GM18508 (cell line): ENCODE data around the gene SORCS1.

Experiments used
- ATAC-seq: cut with Tn5 transposase; IDR thresholded peaks from one replicate; pipeline ENCODE4 v1.9.1; 2021; ENCODE audit warnings: moderate number of reproducible peaks; ENCODE audit not compliant: insufficient read depth, unreplicated experiment

The SORCS1 gene

DNA sequence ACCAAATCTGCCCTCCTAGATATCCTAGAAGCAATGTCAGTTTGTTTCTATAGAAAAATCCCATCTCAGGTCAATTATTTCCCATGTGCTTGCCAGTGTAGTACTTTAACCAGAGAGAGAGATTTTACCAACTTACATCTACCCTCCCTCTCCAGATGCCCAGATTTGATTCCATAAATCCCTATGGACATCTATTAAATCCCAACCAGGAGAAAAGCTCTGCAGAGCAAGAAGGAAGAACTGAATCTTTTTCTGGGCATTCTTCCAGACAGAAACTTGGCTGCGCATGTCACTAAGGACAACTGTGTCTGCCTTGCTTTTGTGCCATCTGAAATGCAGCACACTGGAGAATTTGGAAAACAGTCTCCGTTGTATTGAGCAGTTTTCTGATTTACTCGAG, 597.6 kb downstream of the SORCS1 start:
- no peak for ATAC-seq

DNA sequence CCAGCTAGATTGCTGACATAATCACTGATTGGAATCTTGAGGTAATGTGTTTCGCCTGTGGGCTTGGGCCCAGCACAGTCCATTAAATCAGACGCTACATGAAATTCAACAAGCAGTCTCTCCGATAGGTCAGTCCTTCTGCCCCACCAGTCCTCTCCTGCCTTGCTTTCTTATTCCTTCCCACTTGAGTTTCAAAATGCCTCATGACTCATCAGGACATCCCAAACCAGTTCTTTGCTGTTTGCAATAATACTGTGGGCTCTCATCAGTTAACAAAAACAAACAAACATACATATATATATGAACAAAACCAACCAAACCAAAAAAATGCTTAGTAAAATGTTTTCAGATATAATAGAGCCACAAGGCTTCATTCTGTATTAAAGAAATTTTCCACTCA, 599.0 kb downstream of the SORCS1 start:
- no peak for ATAC-seq

DNA sequence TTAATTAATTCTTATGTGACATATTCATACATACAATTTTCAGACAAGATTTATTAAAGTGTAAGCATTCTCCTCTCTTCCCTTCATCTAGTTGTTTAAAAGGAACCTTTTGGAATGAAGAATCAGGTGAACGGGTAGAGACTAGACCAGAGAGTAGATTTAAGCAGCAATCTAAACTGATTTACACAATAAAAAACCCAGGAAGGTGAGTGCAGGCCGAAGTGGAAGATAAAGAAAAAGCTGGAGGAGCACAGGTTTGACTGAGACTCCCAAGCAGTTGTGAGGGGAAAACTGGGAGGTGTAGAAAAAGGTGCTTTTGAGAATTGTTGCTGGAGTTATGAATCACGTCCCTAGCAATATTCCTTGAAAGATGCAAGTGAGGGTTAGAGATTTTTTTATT, 601.1 kb downstream of the SORCS1 start:
- ATAC-seq, result no peak

DNA sequence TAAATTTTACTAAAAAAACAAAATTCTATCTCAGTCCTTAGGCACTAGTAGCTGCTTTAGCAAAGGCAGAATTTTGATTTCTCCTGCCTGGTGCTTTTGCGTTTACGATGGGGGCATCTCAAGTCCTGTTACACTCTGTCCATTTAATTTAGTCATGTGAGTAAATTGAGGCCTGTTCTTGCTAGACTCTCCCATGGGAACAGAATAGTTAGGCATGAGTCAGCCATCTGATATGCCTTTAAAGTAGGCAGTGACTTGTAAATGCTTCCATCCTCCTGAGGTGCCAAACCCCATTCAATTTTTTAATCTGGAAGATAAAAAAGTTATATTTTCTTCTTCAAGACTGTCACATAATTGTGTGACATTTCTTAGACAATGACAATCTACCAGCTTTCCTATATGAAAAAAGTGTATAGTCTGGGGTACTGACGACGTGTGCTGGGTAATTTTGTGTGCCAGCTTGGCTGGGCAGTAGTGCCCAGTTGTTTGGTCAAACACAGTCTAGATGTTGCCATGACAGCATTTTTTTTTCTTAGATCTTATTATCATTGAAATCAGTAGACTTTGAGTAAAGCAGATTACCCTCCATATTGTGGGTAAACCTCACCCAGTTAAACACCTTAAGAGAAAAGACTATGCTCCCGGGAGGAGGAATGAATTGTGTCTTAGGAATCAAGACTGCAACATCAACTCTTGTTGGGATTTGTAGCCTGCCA, 603.4 kb downstream of the SORCS1 start:
- ATAC-seq, result no peak

DNA sequence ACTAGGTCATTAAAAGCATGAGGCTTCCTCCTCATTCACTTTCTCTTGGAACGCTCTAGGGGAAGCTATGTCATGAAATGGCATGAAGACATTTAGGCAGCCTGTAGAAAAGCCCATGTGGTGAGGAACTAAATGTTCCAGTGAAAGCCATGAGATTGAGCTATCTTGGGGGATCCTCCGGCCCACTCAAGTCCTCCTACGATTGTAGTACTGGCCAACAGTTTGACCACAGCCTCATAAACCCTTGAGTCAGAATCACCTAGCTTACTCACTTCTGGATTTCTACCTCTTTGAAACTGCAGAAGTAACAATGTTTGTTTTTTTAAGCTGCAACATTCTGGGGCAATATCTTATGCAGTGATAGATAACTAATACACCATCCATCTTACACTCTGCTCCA, 605.1 kb downstream of the SORCS1 start:
- no peak for ATAC-seq

DNA sequence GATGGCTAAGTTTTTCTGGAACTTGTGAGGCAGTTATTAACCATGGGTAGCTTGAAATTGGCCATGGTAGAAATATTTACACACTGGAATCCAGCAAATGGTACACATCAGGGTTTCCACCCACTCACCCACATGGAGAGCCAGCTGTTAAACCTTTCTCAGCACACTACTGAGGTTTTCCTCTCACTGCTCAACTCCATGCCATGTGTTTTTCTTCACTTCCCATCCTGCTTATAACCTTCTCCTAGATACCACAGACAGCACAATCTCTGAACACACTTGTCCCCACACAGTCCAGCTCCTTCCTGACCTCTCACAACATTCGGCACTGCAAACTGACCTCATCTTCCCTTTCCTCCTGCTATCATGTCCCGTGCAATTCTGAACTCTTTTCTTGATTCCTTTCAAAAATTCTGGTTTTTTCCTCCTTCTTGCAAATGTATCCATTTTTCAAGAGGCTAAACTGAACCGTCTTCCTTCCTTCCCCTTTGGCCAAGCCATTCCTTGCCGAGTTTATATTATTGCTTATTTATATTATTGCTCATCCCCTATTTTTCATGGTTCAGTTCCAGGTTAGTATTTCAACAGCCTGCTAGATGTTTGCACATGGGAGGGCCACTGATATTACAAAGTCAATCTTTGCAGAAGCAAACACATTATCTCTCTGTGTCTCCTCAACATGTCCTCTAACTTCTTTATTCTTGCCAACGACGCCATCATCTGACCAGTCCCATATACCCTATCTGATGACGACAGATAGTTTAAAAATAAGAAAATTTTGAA, 606.4 kb downstream of the SORCS1 start:
- no peak for ATAC-seq

DNA sequence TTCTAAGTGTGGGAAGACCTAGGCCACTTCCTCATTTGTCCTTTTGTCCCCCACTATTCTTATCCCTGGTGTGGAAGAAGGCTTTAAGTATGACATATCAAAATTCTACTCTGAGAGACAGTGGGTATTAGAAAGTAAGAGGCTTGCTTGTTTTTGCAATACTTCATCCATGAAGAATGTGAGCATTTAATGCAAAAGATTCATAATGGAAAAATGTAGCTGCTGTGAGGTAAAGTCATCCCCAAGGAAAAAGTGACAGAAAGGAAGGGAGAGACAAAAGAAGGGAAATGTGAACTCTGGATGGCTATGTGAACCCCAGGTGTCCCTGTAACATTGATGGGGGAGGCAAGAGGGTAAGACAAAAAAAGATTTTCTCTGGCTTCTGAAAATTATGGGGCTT, 607.5 kb downstream of the SORCS1 start:
- ATAC-seq, result no peak

DNA sequence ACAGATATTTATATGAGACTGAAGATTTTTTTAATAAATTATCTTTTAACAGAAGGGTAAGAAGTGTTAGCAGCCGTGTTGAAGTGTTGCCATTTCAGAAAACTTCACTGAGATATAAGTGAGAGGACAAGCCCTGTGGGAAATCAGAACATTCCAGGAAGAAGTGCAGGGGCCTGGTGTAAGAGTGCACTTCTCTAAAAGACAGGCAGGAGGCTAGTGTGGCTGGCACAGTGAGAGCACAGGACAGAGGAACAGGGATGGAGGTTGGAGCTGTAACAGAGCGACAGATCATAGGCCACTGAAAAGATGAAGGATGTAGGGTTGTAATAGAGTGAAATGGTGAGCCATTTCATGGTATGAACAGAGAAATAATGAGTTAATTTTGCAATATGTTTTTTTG, 608.9 kb downstream of the SORCS1 start:
- no peak for ATAC-seq

DNA sequence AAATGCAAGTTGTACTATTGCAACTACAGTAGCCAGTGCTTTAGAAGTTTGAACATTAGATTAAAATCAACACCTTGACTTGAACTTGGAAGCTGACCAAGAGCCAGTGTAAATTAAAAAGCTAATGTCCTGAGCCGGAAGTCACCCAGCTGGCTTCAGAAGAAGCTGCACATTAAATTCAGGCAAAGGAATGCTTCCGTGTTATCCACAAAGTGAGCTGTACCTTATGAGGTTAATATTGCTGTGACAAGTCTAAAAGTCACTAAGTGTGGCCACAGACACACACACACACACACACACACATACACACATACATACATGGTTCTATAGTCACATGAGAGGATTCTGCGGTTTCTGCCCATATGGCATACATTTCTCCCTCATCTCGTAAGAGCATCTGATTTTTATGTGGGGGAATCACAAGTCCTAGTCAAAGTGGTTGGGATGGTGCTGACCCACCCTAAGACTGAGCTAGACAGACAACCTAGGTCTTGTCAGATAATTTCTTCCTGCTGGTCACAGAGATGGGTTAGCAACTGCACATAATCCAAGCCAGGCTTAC, 612.9 kb downstream of the SORCS1 start:
- no peak for ATAC-seq

DNA sequence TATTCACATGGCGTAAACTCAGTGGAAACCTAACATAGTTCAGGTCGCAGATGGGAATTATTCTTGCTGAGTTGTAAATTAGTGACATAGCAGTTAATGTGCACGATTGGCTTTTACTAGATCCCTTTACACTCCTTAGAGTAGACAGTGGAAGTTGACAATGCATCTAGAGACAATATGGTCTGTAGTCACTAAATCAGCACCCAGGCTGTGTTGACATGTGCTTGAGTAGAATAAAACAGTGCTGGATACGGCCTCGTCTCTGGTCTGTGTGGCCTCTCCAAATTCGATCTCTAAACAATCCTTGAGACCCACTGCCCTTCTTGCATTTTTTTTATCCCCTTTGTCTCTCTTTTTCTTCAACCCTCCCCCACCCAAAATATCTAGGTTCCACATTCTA, 615.7 kb downstream of the SORCS1 start:
- ATAC-seq, result no peak

DNA sequence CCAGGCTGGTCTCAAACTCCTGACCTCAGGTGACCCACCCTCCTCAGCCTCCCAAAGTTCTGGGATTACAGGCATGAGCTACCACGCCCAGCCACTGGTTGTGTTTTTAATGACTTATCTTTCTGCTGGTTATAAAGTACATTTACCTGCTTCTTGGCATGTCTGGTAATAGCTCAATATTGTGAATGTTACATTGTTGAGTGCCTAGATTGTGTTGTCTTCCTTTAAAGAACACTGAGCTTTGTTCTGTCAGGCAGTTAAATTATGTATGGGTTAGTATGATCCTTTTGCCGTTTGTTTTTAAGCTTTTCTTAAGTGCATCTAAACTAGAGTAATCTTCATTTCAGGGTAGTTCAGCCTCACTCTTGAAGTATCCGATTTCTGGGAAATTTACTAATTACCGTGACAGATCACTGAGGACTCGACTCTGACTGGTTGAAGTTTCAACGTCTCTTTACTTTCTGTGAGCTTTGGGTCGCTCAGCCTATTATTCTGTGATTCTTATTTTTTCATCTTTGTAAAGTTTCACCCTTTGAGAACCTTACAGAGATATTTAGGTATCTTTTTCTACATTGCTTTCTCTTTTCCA, 617.4 kb downstream of the SORCS1 start:
- no peak for ATAC-seq

DNA sequence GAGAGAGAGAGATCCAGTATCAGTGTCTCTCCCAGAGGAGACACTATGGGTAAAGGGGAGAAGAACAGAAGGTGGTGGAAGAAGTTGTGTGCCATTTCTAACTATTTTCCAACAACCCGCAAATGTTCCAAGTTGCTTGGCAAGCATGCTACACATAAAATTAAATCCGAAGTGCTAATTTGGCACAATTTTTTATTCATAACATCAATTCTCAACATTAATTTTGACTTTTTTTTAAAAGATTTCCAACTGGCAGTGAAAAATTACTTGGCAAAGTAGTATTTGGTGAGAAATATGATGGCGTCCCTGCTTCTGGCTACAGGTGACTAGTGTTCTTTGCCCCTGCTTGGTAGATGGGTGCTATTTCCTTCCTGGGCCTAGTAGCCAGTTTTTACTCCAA, 622.0 kb downstream of the SORCS1 start:
- ATAC-seq, result no peak

DNA sequence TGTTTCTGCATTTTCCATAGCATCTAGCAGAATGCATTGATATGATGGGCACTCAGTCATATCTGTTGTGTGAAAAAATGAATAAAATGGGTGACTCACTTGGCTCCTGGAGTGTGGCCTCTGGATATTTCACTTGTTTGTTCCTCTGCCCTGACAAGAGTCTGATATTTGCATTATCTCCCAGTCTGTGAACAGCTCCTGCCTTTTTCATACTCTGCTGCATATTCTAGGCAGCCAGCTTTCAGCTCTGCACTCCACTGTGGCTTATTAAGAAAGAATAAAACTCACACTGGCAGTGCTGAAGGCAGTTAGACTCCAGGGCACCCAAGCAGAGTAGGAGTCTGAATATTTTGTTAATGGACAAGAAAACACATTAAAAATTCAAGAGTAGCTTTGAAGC, 623.9 kb downstream of the SORCS1 start:
- ATAC-seq, result no peak

DNA sequence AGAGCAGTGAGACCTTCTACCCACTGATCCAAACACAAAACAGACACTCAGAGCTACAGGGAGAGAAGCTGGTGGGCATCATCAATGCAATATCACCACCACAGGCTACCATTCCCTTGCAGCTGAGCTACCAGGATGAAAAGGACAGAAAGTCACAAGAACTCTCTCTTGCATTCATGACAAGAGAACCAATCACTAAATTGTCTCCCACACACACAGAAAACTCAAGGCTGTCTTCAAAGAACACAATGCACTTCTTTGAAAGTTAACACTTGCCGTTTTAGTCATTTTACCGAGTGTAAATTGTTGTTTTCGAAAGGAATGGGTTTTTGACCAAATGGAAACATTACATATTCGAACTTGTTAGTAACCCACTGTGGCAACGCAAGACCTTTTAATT, 626.6 kb downstream of the SORCS1 start:
- no peak for ATAC-seq

DNA sequence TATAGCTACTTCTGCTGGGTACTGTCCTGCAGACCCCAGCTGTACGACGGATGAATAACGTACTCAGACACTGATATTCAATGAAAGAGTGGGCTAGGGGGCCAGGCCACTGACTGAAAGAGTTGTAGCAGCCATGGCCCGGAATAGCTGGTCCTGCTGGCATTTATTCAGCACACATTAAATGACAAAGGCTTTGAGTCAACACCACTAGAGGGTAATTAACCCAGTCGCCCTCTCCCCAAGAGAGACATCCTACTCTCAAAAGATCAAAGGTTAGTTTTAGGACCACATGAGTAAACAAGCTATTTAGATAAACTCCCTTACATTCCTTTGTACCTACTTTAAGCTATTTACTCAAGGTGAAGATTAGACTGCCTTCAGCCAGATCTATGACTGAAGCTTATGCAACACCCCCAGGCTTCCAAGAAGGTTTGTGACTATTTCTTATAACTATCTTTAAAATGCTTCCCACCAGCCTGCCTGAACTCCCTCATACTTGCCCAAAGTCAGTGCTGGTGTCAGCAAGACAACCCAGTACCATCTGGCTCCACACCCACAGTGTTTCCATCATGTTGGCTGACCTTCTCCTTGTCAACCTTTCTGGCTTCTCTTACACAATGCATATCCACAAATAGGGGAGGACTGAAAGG, 629.1 kb downstream of the SORCS1 start:
- no peak for ATAC-seq

DNA sequence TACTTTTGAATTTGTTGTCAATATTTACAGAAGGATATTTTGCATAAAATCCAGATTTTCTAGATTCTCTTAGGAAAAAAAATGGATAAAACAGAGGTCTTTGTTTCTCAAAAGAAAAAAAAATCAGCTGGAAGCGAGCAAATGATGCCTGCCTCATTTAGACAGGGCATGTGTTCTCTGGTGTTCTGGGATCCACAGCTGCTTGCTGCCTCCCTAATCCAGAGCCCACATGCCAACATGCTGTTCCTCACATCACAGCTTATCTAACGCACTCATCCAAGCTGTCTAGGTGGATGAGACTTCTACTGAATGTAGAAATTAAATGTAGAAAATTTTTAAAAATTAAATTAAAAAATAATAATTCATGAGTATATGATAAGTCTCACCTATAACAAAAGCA, 630.1 kb downstream of the SORCS1 start:
- no peak for ATAC-seq

DNA sequence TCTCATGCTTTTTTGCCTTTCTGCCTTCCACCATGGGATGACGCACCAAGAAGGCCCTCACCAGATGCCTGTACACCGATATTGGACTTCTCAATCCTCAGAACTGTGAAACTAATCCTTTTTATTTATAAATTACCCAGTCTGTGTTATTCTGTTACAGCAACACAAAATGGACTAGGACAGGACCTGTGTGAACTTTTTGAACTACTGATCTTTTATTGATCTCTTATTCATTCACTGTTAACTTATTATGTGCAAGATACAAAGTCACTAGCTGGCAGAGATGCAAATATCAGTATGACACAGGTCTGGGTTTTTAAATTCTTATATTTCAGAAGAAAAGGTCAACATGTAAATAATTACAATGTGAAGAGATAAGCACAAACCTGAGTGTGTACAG, 635.8 kb downstream of the SORCS1 start:
- ATAC-seq, result no peak

DNA sequence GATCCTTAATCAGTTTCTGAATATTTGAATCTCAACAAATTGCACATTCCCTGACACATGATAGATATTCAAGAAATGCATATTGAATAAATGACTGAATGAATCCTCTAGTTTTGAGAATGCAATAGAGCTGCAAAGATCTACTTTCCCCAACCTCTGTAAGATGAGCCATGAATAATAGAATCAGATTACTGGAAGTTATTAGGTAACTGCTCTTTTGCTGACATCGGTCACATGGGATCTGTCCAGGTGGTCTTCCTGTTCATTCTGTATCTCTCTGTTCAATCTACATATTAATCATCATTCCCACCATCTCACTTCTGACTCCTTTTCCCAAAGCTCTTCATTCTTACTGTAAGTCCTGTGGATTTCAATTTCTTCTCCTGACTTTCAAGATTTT, 638.7 kb downstream of the SORCS1 start:
- no peak for ATAC-seq
